HG02840 (cell line): ENCODE data around the gene FBXW5.

Source experiments
- ATAC-seq: cut with Tn5 transposase; IDR thresholded peaks from one replicate; pipeline ENCODE4 v1.9.1; 2021; ENCODE audit warnings: mild to moderate bottlenecking, moderate library complexity, moderate number of reproducible peaks; ENCODE audit not compliant: unreplicated experiment, low FRiP score

The FBXW5 gene

GRCh38 chr9:136915632-136916329 is 28.8 kb downstream of the FBXW5 start:
- ATAC-seq = no peak

DNA sequence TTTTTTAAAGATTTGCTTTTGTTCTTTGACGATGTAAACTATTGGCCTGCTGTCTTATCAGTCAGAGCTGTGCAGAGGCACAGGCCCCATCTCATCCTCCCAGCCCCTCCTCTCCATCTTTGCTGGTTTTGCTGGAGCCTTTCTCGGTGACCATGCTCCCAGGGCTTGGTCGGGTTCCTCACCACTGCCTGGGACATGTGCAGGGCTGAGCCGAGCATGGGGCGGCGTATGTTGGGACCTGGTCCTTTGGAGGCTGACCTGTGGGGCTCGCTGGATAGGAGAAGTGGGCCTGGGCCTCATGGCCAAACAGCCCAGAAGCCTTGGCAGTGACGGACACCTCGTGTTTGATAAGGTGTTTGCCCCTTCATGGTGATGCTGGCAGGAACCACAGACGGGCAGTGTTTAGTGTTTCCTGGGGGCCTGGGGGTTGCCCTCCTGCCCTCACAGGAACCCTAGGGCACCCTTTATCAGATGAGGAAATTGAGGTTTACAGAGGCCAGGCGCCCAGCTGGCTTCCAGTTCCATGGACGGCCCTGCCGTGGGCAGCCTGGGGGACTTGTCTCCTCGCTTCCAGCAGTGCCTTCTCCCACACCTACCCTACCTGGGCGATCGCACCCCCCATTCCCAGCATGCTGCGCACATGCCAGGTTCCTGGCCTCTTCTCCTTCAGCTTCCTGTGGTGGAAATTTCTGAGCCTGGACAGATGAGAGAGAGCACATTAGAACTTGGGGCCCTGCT is 30.7 kb downstream of the FBXW5 start:
- no peak for ATAC-seq

DNA sequence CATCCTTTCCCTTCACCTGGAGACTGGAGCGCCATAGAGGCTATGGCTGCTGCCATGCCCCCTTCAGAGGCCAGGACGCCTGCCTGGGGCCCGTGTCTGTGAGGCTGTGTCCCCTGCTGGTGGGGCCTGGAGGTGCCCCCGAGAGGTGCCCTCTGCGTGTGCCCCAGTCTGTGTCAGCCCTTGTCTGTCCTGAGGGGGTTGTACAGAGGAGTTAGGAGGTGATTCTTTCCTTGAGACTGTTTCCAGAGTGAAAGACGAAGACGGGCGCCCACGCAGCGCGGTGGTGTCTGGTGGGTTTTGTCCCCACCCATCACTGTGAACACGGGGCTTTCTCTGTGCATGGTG is 33.7 kb downstream of the FBXW5 start:
- no peak for ATAC-seq

DNA sequence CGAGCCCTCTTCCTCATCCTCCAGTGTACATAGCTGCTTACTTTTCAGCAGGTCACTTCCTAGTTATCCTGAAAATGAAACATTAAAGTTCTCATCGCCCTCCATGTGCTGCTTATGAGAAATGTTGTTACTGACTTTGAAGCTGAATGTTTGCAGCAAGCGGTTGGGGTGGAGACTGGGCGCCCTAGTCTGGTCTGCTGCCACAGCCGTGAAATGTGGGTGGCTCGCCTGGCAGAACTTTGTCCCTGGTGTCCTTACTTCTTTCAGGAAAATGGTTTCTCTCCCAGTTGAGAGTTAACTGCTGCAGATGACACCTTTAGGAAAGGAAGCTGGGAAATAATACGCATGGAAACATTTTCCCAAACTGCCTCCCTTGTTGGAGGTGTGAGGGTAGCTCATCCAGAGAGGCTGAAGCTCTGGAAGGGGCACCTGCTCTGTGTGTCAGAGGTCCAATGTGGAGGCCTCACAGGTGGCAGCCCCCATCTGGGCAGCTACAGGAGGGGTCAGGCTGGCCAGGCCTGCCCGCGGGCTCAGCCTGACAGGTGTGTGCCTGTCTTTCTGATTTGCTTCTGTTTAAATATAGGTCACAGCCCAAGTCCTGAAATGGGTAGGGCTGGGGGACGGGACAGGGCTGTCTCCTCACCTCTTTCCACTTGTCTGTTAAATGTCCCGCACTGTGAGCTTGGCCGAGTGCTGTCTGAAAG is 34.2 kb downstream of the FBXW5 start:
- no peak for ATAC-seq

DNA sequence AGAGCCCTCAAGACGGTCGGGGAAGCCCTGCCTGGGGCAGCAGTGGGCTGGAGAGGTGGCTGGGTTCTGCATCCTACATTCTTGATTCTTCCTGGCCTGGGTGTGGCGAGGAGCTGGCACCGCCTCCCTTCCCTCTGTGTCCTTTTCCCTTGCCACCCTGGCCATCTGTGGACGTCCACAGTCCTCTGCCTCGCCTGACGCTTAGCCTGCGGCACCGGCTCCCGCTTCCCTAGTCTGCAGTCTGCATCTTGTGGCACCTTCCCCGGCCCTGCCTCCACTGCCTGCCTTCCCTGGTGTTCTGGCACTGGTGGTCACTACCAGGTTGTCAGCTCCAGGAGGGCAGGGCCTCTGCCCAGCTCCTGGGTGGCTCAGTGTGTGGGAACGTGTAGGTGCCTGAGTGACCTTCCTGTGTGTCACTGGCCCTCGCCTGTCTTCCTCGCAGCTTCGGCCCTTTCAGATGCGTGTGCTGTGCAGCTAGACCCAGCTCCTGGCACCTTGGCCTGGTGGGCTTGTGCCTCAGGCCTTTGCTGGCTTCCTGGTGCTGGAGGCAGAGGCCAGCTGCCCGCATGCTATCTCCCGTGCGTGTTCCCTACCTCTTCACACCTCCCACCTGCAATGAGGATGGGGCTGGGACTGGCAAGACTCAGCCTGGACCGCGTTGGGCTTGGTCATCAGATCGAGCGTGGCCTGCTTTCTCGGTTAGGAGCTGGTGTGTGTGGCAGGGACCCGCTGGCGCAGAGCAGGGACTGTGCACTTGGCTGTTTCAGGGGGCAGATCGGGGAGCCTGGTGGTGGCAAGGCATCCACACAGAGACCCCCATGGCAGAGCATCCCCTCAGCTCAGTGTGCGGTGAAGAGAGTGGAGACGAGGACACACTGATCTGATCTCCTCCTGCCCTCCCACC is 37.3 kb downstream of the FBXW5 start:
- ATAC-seq = no peak

DNA sequence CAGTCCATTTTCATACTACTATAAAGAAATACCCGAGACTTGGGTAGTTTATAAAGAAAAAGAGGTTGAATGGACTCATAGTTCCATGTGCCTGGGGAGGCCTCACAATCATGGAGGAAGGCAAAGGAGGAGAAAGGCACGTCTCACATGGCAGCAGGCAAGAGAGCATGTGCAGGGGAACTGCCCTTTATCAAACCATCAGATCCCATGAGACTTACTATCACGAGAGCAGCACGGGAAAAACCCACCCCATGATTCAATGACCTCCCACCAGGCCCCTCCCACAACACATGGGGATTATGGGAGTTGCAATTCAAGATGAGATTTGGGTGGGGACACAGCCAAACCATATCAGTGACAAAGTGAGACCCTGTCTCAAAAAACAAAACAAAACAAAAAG is 38.3 kb downstream of the FBXW5 start:
- no peak for ATAC-seq

GRCh38 chr9:136903041-136903554 is 41.4 kb downstream of the FBXW5 start:
- ATAC-seq = no peak

- ATAC-seq = no peak
These were observed 42.2 kb downstream of the FBXW5 start for GRCh38 chr9:136902259-136902821.

- ATAC-seq = no peak
These were observed 42.9 kb downstream of the FBXW5 start for GRCh38 chr9:136901516-136902258.

- no peak for ATAC-seq
These were observed 43.5 kb downstream of the FBXW5 start for GRCh38 chr9:136900988-136901515.

DNA sequence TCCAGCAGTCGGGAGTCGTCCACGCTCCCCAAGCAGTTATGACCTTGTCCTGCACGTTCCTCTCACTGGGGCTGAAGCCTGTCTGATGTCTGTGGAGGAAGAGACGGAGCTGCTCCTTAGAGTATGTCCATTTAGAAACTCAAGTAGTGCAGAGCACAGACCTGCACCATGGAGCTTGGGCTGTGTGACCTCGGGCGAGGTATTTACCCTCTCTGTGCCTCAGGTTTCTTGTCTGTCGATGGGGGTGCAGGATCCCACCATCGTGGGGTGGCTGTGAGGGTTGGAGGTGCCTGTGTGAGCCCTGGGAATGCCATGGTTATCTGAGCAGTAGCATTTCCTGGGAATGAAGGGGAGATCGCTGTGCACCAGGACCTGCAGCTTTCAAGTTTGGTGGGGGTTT is 44.0 kb downstream of the FBXW5 start:
- ATAC-seq = no peak

DNA sequence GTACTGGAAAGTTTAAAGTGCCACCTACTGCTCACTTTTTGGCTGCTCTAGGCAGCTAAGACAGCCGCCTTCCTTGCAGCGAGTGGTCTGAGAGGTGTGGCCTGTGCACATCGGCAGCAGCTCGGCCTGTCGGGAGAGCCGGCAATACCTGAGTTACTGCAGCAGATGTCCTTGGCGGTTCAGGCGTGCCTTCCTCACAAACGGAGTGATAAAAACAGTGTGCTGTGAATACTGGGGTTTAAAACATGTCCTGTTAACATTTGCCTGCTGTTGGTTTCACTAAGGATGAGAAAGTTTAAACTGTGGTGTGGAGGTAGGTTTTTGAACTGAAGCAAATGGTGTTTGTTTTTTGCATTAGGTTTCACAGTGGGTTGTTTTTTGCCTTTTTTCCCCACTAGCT is 45.3 kb downstream of the FBXW5 start:
- ATAC-seq = no peak

GRCh38 chr9:136898483-136899100 is 45.9 kb downstream of the FBXW5 start:
- no peak for ATAC-seq

DNA sequence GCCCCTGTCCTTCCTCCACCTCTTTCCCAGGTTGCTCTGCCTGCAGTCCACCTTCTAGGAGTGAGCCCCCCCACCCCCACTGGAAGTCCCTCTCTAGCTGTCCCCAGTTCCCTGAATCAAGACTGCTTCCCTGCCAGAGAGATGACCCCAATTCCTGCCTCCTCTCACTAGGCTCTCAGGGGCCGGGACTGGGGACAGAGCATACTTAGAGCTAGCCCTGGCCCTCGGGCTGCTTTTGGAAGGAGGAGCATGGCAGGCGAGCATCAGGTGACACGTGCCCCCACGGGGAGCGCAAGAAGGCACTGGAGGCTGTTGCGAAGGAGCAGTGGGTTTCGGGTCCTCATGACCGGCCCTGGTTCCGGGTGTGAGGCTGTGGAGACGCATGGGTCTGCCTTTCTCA is 48.5 kb downstream of the FBXW5 start:
- no peak for ATAC-seq

GRCh38 chr9:136890661-136891060 is 53.9 kb downstream of the FBXW5 start:
- ATAC-seq = no peak
